ENCODE results near the gene IFNA10. TPM values are rescaled to one million over a fixed set of nuclear protein-coding genes. Genes with fewer than 3 reads are reported as not detected.

IFNA10 gene
- total and polyA plus RNA-seq, 2 of the 8 experiments (the other 6 are each of a cell fraction or from before 2014, with no cell fraction given), result not detected

GRCh38 chr9:21252721-21253547 lies 46.0 kb upstream of the IFNA10 start:
- Histone ChIP-seq H3K4me1 (replicated peaks in 1 of 4; ENCODE audit: control insufficient read depth in 3 of 4, insufficient read depth in 4 of 4, low read length in 3 of 4) (peaks cover 0 to 7% (median 3%) of the 10 kb centered on the region in 4 experiments; a peak in 3 of 7 replicates), H3K9ac (replicated peaks in 1 of 4; ENCODE audit: extremely low read depth in 1 of 4, low read depth in 3 of 4, low read length in 3 of 4) (no peak overlapping the region), H3K79me2 (ENCODE audit: control insufficient read depth in 1 of 2, insufficient read depth in 2 of 2, low read length in 2 of 2) (no peaks in the 10 kb centered on the region), H2BK120ac (replicated peaks; ENCODE audit: low read depth, low read length) (no peak overlapping the region), H2BK5ac (ENCODE audit: low read depth, low read length) (no peak overlapping the region), H3K23ac (ENCODE audit: insufficient read length) (no peak overlapping the region), H2BK12ac (ENCODE audit: low read depth, low read length) (no peak overlapping the region), H2BK20ac (ENCODE audit: low read length) (no peak overlapping the region), H3K4me3 (ENCODE audit: extremely low read depth in 1 of 4, insufficient read depth in 2 of 4, low read depth in 3 of 4, low read length in 4 of 4) (no peak overlapping the region), H3K4me2 (ENCODE audit: insufficient read depth in 1 of 2, low read depth in 2 of 2, low read length in 2 of 2) (0 out of 4 replicates have a peak overlapping the region, but pooled peaks of 1 of the 2 experiments have one; percentile 33), H3K79me1 (ENCODE audit: low read depth, low read length) (no peaks in the 10 kb centered on the region), H4K20me1 (replicated peaks in 1 of 2; ENCODE audit: control insufficient read depth in 1 of 2, insufficient read depth in 2 of 2, low read length in 2 of 2) (no peaks in the 10 kb centered on the region), H3K56ac (replicated peaks; ENCODE audit: insufficient read length, low read depth, low read length) (no peak overlapping the region), H2AFZ (ENCODE audit: low read length) (no peak overlapping the region), H4K8ac (ENCODE audit: extremely low read depth, insufficient read depth, low read length) (no peak overlapping the region), H3K27ac (ENCODE audit: low read depth, low read length) (no peak overlapping the region), H3K14ac (ENCODE audit: insufficient read length) (no peak overlapping the region), H2AK5ac (ENCODE audit: low read depth, low read length) (no peak overlapping the region), H4K5ac (ENCODE audit: insufficient read length, low read depth, low read length) (no peak overlapping the region), H2BK15ac (ENCODE audit: low read length) (no peak overlapping the region), H3K23me2 (ENCODE audit: low read depth, low read length) (no peaks in the 10 kb centered on the region), H3K18ac (ENCODE audit: extremely low read depth, low read length) (no peak overlapping the region), H4K91ac (replicated peaks; ENCODE audit: insufficient read length, low read length) (no peak overlapping the region), H3K36me3 (ENCODE audit: control insufficient read depth in 2 of 4, insufficient read depth in 4 of 4, low read length in 3 of 4) (no peaks in the 10 kb centered on the region), H3K27me3 (replicated peaks in 1 of 4; ENCODE audit: control insufficient read depth in 3 of 4, extremely low read depth in 1 of 4, insufficient read depth in 3 of 4, low read length in 3 of 4) (no peaks in the 10 kb centered on the region; a peak in 1 of 7 replicates), H3K4ac (replicated peaks; ENCODE audit: insufficient read length, low read depth, low read length) (no peak overlapping the region), H3K9me3 (ENCODE audit: insufficient read depth in 2 of 2, low read depth in 1 of 2, low read length in 1 of 2) (no peaks in the 10 kb centered on the region)
- 8% methylated on average over 3 of the region's 3 CpGs; no CpG with 5 or more reads in 1 of the 2 experiments for WGBS, 2 experiments (ENCODE audit: extremely low coverage in 1 of 2, insufficient coverage in 1 of 2, insufficient read length in 1 of 2, insufficient replicate concordance in 2 of 2, low coverage in 1 of 2, low lambda C conversion rate in 2 of 2, missing lambda C conversion rate in 1 of 2)
- POLR2A ChIA-PET (ENCODE audit: partially characterized antibody), result no interaction called here
- DNase-seq (ENCODE audit: low read depth in 1 of 2, low spot score in 2 of 2) (no peak), FAIRE-seq (peak; percentile 71)
- CTCF ChIA-PET (ENCODE audit: partially characterized antibody), result interaction anchor here (0.6 to 5.4 kb wide), 47 partner anchors 8 to 1199 kb away, joined by 3 to 53 read pairs (median 4); partner anchors contain the start of gene HACD4
- peak; percentile 59 to 75; a peak in 1 of 4 replicates for TF ChIP-seq SIN3A (conservative IDR thresholded peaks at IDR 0.05 in 1 of 2, IDR thresholded peaks at IDR 0.05 in 1 of 2; ENCODE audit: low read depth in 1 of 2, low read length in 2 of 2)
- no peak for TF ChIP-seq ASH2L (IDR thresholded peaks at IDR 0.05; ENCODE audit: low read length)
- TF ChIP-seq ATF3 (IDR thresholded peaks at IDR 0.05; ENCODE audit: insufficient read depth, low read depth, low read length), result no peak
- no peak for TF ChIP-seq SAP30 (IDR thresholded peaks at IDR 0.05; ENCODE audit: insufficient read depth, insufficient replicate concordance, low read length)

Data from H1 (cell line).